Stimulated activated CD4-positive, alpha-beta T cell treated with anti-CD3 and anti-CD28 coated beads, TNF-alpha, amount 100 ng/mL, for 48 hours (primary cell): Measurements from ENCODE around the gene SMCO3.
"Not testable (repeated sequence)": the region's sequence is repeated elsewhere in the genome, so short reads cannot be mapped to it uniquely, and the experiment has no call there.

ENCODE experiments used
- DNase-seq, 3 donors: peaks; one replicate each; pipeline ENCODE4 v3.0.0-alpha.2; 2020; ENCODE audit warnings: low read depth in 3 of 3

Gene SMCO3

DNA sequence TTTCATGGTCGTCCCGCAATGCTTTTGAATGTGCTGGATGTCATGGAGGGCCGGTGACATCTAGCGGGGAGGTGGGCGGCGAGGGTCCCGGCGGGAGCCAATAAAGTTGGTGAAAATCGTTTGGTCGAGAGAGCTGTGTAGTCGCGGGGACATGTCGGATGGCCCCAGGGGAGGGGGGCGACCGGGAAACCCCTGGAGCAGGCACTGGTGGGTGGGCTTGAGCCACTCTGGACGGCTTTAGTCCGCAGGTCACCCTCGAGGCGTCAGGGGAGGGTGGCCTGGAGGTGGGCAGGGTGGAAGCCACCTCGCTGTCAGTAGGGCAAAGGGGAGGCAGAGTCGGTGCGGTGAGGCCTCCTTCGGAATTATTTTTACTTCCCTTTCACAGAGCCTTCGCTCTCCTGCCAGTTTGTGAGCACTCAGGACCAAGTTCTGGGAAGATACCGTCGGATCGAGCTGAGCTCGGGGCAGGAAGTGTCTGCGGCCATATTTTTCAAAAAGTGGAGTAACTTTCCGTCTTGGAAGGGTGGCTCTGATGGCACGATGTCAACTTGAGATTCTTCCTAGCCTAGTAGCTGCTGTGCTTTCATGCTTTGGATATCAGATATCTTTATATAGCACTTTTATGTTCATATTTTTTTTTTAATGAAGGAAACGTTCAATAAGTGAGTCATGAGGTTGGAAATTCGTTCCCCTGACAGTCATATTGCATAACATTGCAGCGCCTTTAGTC, 38.9 kb downstream of the SMCO3 start:
- no peak for DNase-seq

DNA sequence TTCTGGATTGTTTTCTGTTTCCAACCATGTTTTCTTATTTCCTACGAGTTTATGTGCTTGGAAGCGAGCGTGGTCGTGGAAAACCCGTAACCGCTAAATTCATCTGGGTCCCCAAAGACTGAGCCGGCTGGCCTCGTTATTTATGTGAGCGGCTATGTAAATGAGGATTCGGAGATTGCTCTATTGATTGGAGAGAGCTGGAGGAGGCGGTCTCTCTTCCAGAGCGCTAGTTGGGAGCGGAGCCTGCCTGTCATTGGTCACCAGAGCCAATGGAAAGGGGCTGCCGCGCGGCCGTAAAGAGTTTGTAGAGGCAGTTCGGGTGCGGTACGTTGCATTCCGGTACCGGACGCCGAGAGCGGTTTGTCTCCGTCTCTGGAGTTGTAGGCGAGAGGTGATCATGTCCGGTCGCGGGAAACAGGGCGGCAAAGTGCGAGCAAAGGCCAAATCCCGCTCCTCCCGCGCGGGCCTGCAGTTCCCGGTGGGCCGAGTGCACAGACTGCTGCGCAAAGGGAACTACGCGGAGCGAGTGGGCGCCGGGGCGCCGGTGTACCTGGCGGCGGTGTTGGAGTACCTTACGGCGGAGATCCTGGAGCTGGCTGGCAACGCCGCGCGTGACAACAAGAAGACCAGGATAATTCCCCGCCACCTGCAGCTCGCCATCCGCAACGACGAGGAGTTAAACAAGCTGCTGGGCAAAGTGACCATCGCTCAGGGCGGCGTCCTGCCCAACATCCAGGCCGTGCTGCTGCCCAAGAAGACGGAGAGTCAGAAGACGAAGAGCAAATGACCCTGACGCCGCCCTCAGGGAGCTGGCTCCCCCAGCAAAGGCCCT, 39.7 kb downstream of the SMCO3 start:
- peak; percentile 77 to 88 (median 81) for DNase-seq

DNA sequence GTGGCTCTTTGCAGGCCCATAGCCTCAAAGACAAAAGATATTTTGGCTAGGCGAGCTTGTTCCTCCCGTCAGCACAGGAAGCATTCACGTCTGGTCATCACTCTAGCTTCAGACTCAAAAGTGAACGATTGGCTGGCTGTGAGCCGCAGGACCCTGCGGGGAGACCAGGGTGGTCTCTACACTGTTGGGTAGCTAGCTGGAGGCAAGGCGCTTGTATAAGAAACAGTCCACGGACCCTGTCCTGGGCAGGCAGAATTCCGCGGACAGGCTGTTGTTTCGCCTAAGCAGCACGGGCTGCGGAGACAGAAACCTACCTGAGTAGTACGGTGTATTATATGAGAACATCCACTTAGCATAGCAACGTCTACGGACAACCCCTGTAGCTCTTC, 40.3 kb downstream of the SMCO3 start:
- DNase-seq, result peak in 1 of 3 donors; percentile 13

DNA sequence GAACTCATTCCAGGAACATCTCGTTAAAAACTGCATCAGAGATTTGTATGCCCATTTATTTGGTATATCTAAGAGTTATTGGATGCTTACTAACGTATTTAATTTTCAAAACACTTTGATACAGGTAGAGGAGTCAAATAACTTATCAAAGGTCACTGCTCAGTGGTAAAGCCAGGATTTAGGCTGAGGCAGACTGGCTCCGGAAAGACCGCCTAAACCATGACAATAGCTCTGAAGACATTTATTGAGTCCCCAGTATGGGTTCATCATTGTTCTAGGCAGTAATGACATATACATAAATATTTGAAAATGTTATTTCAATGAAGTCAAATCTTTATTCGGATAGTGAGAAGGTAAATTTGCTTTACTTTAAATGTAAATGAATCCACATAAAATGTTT, 41.0 kb downstream of the SMCO3 start:
- no peak for DNase-seq

DNA sequence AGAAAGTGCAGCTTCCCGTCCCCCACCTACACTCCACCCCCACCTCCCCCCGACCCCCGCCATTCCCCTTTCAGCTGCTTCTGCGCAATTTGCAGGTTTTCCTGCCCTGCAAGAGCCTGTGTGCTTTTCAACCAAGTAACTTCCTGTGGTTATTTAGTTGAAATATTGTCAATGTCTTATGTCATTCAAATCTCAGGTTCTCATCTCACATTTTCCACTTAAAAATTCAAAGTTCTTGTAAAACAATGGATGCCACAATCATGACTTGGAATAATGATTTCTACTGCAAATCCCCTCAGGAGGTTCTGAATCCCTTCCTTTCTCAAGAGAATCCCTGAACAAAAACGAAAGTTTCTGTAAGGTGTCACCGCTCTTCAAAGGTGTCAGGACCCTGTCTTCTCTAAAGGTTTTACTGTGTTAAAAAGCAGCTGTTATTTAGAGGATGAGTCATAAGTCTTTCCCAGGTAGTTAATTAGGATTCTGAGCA, 42.3 kb downstream of the SMCO3 start:
- no peak for DNase-seq

DNA sequence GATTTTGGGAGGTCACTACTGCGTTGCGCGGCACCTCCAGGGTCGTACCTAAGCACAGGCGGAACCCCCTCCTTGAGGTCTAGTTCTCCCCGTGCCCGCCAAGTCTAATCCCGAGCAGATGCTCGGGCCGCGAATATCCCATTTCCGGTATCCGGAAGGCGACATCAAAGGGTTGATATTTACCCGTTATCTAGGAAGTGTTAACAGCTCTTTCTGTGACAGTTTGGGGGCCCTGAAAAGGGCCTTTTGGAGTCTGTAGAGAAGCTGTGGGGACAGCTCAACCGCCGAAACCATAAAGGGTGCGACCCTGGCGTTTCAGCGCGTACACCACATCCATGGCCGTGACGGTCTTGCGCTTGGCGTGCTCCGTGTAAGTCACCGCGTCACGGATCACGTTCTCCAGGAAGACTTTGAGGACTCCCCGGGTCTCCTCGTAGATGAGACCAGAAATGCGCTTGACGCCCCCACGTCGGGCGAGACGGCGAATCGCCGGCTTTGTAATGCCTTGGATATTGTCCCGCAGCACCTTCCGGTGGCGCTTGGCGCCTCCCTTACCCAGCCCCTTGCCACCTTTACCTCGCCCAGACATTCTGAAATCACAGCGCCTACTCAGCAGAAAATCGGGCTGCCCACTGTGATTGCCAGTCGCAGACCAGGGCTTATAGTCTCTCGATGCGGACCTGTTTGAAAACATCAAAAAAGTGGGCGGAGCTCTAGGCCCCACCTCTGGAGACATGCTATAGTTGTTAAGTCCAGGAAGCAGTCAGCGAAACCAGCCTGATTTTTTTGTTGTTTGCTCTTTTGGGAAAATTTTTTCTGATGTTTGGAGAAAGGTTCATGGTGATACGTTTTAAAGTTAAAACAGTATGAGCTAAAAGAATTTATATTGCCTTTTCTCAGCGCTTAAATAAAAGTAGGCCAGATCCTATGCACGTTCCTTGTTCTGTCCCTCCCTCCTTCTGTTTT, 43.2 kb downstream of the SMCO3 start:
- DNase-seq, result peak; percentile 88 to 91 (median 90)

DNA sequence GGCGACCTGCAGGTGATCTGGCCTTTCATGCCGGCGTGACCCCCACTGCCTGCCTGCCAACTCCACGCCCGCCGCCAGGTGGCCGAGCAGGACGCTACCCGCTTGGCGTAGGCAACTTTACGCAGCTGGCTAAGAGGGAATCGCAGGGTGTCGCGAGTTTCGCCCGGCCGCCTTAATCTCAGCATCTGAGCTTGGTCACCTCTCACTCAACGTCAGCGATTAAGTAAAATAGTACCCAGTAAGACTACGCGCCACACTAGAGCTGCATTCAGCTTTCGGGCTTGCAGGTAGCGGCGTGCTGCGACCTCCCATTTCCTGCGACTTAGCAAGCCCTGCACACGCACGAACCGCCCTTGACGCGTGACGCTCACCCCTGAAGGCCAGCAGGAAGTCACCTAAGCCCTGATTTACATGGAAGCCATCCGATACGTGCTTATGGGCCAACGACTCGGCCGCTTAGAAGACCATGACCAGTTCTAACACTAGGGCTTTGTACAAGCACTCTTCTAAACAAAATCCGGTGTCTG, 44.0 kb downstream of the SMCO3 start:
- peak; percentile 78 to 87 (median 81) for DNase-seq

DNA sequence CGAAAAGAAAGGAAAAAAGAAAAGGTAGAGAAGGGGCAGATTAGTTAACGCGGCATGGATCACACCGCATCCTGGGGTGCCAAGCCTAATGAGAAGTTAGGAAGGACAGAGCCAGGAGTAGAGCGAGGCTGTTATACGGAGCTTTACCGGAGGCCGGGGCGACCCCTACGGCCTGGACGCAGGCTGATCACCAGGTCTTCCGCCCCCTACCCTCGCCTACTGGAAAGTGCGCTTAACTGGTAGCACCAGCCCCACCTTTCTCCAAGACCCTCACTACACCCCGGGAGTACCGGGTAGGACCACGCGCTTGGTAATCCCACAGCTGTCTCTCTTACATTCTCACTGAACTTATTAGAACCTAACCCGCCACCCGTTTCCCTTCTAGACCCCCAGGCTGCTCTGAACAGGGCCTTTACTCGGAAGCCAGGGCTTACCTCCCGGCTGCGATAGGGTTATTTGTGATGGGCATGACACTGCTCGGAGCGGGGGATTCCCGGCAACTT, 44.5 kb downstream of the SMCO3 start:
- peak in 1 of 3 donors; percentile 28 for DNase-seq

DNA sequence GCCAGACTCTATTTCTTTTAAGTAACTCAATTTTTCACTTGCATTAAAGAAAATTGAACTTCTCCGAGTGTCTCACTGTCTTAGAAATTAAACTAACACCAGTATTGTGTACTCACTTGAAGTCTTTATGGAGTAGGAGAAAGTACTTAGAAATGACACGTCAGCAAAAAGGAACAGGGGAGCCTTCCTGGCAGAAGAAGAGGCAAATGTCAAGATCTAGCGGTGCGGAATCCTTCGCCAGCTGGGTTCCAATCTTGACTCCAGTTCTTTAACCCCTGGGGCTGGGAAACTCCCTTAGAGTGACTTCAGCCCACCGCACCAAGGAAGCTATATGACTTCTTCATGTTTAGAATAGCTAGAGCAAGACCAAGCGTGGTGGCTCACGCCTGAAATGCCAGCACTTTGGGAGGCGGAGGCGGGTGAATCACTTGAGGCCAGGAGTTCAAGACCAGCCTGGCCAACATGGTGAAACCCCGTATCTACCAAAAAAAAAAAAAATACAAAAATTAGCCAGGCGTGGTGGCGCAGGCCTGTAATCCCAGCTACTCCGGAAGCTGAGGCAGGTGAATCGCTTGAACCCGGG, 45.1 kb downstream of the SMCO3 start:
- DNase-seq, result peak in 1 of 3 donors; percentile 28

DNA sequence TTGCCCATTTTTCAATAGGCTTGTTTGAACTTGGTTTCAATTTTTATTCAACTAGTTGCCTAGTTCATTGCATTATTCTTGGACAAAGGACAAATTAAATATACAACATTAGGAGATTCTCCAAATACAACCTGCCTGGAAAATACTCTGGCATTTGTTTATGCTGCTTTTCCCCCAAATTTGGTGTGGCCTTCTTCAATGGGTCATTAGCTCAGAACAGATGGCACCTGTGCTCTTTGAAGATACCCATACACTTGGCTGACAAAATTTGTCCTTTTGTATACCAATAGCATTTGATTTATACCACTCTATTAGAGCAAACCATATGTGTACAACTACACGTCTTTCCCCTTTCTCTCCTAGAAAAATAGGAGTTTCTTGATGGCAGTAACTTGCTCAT, 46.4 kb downstream of the SMCO3 start:
- DNase-seq, result no peak

DNA sequence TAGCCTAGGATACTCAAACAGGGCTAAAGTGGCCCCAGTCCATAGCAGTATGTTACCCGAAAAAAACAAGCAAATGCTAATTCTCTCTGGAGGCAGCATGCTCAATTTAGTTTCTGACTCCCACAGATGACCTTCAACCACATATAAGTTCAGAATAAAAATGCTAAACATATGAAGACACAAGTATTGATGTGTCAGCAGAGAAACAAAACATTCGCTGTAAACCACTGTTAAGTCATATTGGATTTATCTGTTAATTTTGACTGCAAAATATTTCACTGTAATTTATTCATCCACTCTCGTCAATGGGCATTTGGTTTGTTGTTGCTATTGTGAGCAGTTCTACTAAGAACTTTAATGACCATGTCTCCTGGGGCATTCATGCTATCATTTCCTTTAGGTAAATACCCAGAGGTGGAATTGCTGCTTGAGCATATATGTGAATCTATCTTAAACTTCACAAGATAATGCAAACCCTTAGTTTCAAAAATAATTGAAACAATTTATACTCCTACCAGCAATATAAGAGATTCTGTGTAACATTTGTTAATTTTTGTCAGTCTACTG, 47.2 kb downstream of the SMCO3 start:
- no peak for DNase-seq

DNA sequence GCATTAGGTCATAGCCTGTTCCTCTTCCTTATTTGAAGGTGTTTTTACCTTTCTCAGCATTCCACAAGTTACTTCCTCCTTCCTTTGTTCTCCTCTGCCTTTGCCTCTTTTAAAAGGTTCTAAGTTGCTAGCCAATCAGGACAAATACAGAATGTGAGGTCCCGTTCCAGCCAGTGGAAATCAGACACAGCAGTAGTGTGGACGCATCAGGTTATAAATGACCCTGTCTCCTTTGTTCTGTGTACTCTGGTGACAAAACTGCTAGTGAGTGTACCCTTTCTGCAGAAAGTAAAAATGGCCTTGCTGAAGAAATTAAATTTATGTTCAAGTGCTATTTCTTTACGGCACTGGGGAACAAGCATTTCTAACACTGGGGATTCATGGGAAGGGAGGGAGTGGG, 48.0 kb downstream of the SMCO3 start:
- not testable (repeated sequence) for DNase-seq

DNA sequence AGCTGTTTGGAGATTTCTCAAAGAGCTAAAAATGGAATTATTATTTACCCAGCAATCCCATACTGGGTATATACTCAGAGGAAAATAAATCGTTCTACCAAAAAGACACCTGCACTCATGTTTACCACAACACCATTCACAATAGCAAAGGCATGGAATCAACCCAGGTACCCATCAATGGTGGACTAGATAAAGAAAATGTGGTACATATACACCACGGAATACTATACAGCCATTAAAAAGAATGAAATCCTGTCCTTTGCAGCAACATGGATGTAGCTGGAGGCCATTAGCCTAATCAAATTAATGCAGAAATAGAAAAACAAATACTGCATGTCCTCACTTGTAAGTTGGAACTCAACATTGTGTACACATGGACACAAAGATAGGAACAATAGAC, 48.6 kb downstream of the SMCO3 start:
- no peak for DNase-seq

DNA sequence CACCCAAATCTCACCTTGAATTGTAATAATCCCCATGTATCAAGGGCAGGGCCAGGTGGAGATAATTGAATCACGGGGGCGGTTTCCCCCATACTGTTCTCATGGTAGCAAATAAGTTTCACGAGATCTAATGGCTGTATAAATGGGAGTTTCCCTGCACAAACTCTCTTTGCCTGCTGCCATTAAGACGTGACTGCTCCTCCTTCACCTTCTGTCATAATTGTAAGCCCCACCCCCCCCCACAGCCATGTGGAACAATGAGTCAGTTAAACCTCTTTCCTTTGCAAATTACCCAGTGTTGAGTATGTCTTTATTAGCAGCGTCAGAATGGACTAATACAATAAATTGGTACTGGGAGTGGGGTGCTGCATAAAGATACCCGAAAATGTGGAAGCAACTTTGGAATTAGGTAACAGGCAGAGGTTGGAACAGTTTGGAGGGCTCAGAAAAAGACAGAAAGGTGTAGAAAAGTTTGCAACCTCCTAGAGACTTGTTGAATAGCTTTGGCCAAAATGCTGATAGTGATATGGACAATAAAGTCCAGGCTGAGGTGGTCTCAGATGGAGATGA, 54.2 kb downstream of the SMCO3 start:
- DNase-seq, result not testable (repeated sequence)

DNA sequence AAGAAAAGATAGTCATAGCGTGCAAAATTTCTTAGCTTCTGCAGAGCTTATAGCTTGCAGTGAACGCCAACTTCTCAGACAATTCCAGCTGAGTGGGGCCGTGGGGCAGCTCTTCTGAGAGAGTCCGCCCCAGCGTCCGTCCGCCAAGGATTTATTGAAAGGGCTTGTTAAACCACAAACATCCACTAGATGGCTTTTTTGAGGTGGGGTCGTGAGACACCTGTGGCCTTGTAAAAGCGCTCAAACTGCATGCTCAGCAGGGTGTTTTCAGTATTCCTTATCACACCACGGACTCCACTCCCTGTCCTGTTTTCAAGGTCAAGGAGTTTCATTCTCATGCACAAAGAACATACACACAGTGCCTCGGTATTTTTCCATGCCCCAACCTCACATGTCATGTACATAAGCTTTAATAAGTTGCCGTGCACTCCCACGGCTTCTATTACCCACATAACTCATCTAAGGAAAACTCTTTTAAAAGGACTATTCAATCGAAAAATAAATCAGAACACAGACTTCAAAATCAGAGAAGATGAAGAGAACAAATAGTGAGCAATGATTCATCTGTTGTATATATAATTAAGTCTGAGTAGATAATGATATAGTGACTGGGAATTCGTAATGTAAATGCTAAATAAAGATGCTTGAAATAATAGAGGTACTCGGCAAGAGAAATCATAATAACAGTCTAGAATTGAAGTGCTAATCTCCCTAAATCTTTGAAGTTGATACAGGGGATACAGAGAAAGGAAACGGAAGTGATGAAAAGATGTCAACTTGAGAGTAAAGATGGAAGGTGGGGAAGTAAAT, 57.4 kb downstream of the SMCO3 start:
- DNase-seq, result no peak
